ENCODE data around the gene IPO4. TPM values are rescaled to one million over a fixed set of nuclear protein-coding genes. Genes with fewer than 3 reads are reported as not detected.

The IPO4 gene
- total and polyA plus RNA-seq, 2 of the 13 experiments (the other 11 are each of a cell fraction or from before 2014, with no cell fraction given): 39.0 to 179 TPM

DNA sequence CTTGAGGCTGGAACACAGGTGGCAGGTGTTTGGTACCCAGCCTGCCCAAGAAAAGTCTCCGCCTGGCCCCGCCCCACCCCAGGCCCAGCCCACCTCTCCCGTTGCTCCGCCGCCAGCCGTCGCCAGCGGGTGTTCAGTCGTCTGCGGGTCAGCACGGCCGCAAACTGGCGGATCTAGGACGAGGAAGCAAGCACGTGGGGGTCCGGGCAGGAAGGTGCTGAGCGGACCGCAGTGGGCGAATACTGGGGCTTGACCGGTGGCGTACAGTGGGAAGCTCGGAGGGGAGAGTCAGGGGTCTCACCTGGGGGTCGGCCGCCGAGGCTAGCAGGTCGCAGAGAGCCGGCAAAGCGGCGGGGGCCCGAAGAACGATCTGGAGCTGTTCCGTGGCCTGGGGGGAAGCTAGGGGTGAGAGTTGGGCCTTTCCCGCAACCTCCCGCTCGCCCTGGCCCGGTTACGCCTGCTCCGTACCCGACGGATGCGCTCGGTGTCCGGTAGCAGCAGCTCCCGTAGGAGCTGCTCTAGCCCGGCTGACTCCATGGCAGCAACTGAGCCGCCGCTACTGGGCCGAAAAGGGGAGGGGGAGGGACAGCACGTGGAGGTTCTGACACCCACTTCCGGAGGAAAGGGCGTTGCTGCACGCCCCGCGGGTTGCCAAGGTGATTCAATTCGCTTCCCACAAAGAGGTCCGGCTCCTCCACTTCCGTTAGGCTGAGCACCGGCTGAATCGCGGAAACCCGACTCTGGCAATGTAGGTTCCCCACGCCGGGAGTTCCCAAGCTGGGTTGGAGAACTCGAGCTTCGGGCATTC is at the start of gene IPO4 (continued):
- TF ChIP-seq FOXJ3 (CRISPR knock-in tag; IDR thresholded peaks at IDR 0.05; ENCODE audit: borderline replicate concordance) (peak; percentile 84), BORCS8-MEF2B (CRISPR knock-in tag; IDR thresholded peaks at IDR 0.05) (peak; percentile 99), ZNF124 (CRISPR knock-in tag; IDR thresholded peaks at IDR 0.05) (no peak; the same call in none of the 2 replicates), ZNF782 (CRISPR knock-in tag; IDR thresholded peaks at IDR 0.05; ENCODE audit: borderline replicate concordance) (peak; percentile 98), HOXD1 (CRISPR knock-in tag; IDR thresholded peaks at IDR 0.05) (peak; percentile 96), ZNF737 (CRISPR knock-in tag; IDR thresholded peaks at IDR 0.05; ENCODE audit: borderline replicate concordance) (no peak), RFXAP (CRISPR knock-in tag; IDR thresholded peaks at IDR 0.05; ENCODE audit: borderline replicate concordance) (peak; percentile 97), ZNF383 (CRISPR knock-in tag; IDR thresholded peaks at IDR 0.05; ENCODE audit: borderline replicate concordance) (peak; percentile 95), ZNF30 (CRISPR knock-in tag; IDR thresholded peaks at IDR 0.05) (peak; percentile 79; the same call in 1 of the 2 replicates), ZNF740 (CRISPR knock-in tag; IDR thresholded peaks at IDR 0.05) (peak; percentile 84), HIVEP1 (CRISPR knock-in tag; IDR thresholded peaks at IDR 0.05) (peak; percentile 98), SP1 (IDR thresholded peaks at IDR 0.05) (no peak), SP1 (CRISPR knock-in tag; IDR thresholded peaks at IDR 0.05) (peak; percentile 99), ATF1 (CRISPR knock-in tag; IDR thresholded peaks at IDR 0.05) (no peak), ZNF263 (CRISPR knock-in tag; IDR thresholded peaks at IDR 0.05) (peak; percentile 74), NKX3-1 (CRISPR knock-in tag; IDR thresholded peaks at IDR 0.05) (peak; percentile 94), ZBTB8A (CRISPR knock-in tag; IDR thresholded peaks at IDR 0.05; ENCODE audit: borderline replicate concordance, low read depth) (peak; percentile 95; the same call in 1 of the 2 replicates), KMT2B (CRISPR knock-in tag; IDR thresholded peaks at IDR 0.05) (peak; percentile 99), TEAD2 (CRISPR knock-in tag; IDR thresholded peaks at IDR 0.05) (no peak), HES4 (CRISPR knock-in tag; IDR thresholded peaks at IDR 0.05; ENCODE audit: borderline replicate concordance) (peak; percentile 62), ELF1 (CRISPR knock-in tag; IDR thresholded peaks at IDR 0.05) (peak; percentile 97), ZNF746 (CRISPR knock-in tag; IDR thresholded peaks at IDR 0.05) (no peak), SMAD1 (CRISPR knock-in tag; IDR thresholded peaks at IDR 0.05; ENCODE audit: borderline replicate concordance, low read depth) (peak; percentile 99), SMARCC2 (IDR thresholded peaks at IDR 0.05) (no peak; the same call in 1 of the 2 replicates), SYNCRIP (IDR thresholded peaks at IDR 0.05; ENCODE audit: insufficient read depth, low read depth, low read length) (no peak), MATR3 (CRISPR knock-in tag; IDR thresholded peaks at IDR 0.05) (peak; percentile 12; the same call in 1 of the 2 replicates), GATAD1 (CRISPR knock-in tag; IDR thresholded peaks at IDR 0.05) (peak; percentile 98), NONO (IDR thresholded peaks at IDR 0.05) (no peak), NONO (CRISPR knock-in tag; conservative IDR thresholded peaks at IDR 0.05) (no peak), SMARCE1 (IDR thresholded peaks at IDR 0.05; ENCODE audit: borderline replicate concordance) (no peak)
- TF ChIP-seq, protein P1, sequence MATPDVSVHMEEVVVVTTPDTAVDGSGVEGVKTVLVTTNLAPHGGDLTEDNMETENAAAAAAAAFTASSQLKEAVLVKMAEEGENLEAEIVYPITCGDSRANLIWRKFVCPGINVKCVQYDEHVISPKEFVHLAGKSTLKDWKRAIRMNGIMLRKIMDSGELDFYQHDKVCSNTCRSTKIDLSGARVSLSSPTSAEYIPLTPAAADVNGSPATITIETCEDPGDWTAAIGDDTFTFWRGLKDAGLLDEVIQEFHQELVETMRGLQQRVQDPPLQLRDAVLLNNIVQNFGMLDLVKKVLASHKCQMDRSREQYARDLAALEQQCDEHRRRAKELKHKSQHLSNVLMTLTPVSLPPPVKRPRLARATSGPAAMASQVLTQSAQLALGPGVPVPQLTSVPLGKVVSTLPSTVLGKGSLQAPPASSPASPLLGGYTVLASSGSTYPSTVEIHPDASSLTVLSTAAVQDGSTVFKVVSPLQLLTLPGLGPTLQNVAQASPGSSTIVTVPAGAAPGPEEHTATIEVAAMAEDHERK (CRISPR knock-in tag; IDR thresholded peaks at IDR 0.05; ENCODE audit: low read depth): peak; percentile 72
- TF ChIP-seq, protein P2, sequence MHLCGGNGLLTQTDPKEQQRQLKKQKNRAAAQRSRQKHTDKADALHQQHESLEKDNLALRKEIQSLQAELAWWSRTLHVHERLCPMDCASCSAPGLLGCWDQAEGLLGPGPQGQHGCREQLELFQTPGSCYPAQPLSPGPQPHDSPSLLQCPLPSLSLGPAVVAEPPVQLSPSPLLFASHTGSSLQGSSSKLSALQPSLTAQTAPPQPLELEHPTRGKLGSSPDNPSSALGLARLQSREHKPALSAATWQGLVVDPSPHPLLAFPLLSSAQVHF (CRISPR knock-in tag; IDR thresholded peaks at IDR 0.05): no peak

Measured in HepG2 (cell line).